Neural progenitor cell (in vitro differentiated cells): ENCODE data around the gene BAK1. TPM values are rescaled to one million over a fixed set of nuclear protein-coding genes. Genes with fewer than 3 reads are reported as not detected.
A peak's percentile ranks its signal among the peaks of the same experiment; 100 is the strongest.

Source experiments
- DNase-seq: peaks from one replicate; pipeline ENCODE4 v3.0.0-alpha.2; 2016; ENCODE audit warnings: low spot score
- H2AFZ ChIP-seq: fragments of 200-600 bp; sonication (generic); replicated peaks from 2 replicates; pipeline ENCODE4 v1.6.1; 2016; ENCODE audit warnings: antibody characterized with exemption
- H3F3A ChIP-seq: fragments of 200-600 bp; sonication (generic); 2 replicates; pipeline ENCODE4 v1.6.1; 2016; ENCODE audit warnings: antibody characterized with exemption, low read depth
- H3K27ac ChIP-seq: fragments of 200-600 bp; sonication (generic); 2 replicates; pipeline ENCODE4 v1.5.1; 2016; ENCODE audit warnings: mild to moderate bottlenecking
- H3K27me3 ChIP-seq: fragments of 200-600 bp; sonication (generic); 2 replicates; pipeline ENCODE4 v1.6.1; 2016; ENCODE audit warnings: mild to moderate bottlenecking, moderate library complexity
- H3K36me3 ChIP-seq: fragments of 200-600 bp; sonication (generic); 2 replicates; pipeline ENCODE4 v1.5.1; 2016
- H3K4me1 ChIP-seq: fragments of 200-600 bp; sonication (generic); 2 replicates; pipeline ENCODE4 v1.6.1; 2016; ENCODE audit warnings: mixed run types
- H3K4me2 ChIP-seq: fragments of 200-600 bp; sonication (generic); 2 replicates; pipeline ENCODE4 v1.6.1; 2016
- H3K4me3 ChIP-seq: fragments of 200-600 bp; sonication (generic); 2 replicates; pipeline ENCODE4 v1.5.1; 2016
- H3K79me2 ChIP-seq: fragments of 200-600 bp; sonication (generic); 2 replicates; pipeline ENCODE4 v1.6.1; 2016; ENCODE audit warnings: low read depth
- H3K9ac ChIP-seq: fragments of 200-600 bp; sonication (generic); 2 replicates; pipeline ENCODE4 v1.6.1; 2016
- H3K9me3 ChIP-seq: fragments of 200-600 bp; sonication (generic); 2 replicates; pipeline ENCODE4 v1.5.1; 2016; ENCODE audit warnings: low read depth
- H4K20me1 ChIP-seq: fragments of 200-600 bp; sonication (generic); 2 replicates; pipeline ENCODE4 v1.6.1; 2016; ENCODE audit warnings: low read depth
- H3K27ac Mint-ChIP-seq: 3 replicates; pipeline ENCODE4 v1.8.0; 2021; ENCODE audit warnings: mixed read lengths
- H3K27me3 Mint-ChIP-seq: 2 replicates; pipeline ENCODE4 v1.8.0; 2022; ENCODE audit warnings: low read depth, mild to moderate bottlenecking, inconsistent platforms, moderate library complexity, mixed read lengths; ENCODE audit not compliant: insufficient read depth
- H3K36me3 Mint-ChIP-seq: 3 replicates; pipeline ENCODE4 v1.8.0; 2021; ENCODE audit warnings: mixed read lengths
- H3K4me1 Mint-ChIP-seq: 3 replicates; pipeline ENCODE4 v1.8.0; 2021; ENCODE audit warnings: mixed read lengths
- H3K4me3 Mint-ChIP-seq: 3 replicates; pipeline ENCODE4 v1.8.0; 2021; ENCODE audit warnings: mild to moderate bottlenecking, moderate library complexity, mixed read lengths
- H3K9me3 Mint-ChIP-seq: 3 replicates; pipeline ENCODE4 v1.8.0; 2020; ENCODE audit warnings: mixed read lengths
- CTCF ChIP-seq: fragments of 200-600 bp; sonication (generic); IDR thresholded peaks from 2 replicates; pipeline ENCODE4 v1.5.1; 2017; ENCODE audit warnings: antibody characterized with exemption, mild to moderate bottlenecking
- EZH2 ChIP-seq: fragments of 200-600 bp; sonication (generic); IDR thresholded peaks from 2 replicates; pipeline ENCODE4 v1.6.1; 2017; ENCODE audit warnings: antibody characterized with exemption, mild to moderate bottlenecking, moderate library complexity
- EZH2phosphoT487 ChIP-seq: fragments of 200-600 bp; sonication (generic); IDR thresholded peaks from 2 replicates; pipeline ENCODE4 v1.6.1; 2017; ENCODE audit warnings: antibody characterized with exemption
- total RNA-seq: library from RNA; depleted of rRNA; stranded (reverse); fragments of >200 nt; gene quantifications from 2 replicates; pipeline ENCODE4 v1.2.3, GENCODE V29; 2015; ENCODE audit warnings: low replicate concordance

BAK1 gene
- total RNA-seq, 1 donor from 2014 or later: 13.9 TPM

DNA sequence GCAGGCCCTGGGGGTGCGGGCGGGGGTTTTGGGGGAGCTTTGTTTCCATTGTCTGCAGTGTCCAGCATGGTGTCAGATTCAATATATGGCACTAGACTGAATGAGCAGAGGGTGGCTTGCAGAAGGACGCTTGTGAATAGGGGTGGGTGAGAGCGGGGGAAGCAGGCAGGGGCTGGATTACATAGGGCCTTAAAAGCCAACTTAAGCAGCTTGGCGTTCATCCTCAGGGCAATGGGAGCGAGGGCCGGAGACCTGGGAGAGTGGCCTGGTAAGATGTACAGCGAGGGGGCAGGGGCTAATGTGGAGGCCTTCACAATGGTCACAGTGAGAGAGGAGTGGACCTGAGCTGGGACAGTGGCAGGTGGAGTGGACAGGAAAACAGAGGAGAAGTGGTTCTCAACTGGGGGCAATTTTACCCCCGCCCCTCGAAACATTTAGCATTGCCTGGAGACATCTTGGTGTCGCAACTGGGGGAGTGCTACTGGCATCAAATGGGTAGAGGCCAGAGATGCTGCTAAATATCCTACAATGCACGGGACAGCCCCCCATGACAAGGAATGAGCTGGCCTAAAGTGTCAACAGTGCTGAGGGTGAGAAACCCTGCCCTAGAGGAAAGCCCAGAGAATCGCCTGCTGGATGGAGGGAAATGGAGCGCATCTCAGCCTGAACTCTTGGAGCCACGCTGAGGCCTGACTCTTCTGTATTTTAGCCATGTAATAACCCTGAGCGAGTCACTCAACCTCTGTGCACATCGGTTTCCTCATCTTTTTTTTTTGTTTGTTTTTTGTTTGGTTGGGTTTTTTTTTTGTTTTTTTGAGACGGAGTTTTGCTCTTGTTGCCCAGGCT lies 15.1 kb upstream of the BAK1 start:
- Histone ChIP-seq H4K20me1 (no peaks in the 10 kb centered on the region), H3K27me3 (peaks cover 17% of the 10 kb centered on the region), H3F3A (peaks cover 5% of the 10 kb centered on the region), H3K4me2 (no peak overlapping the region), H3K4me3 (no peak overlapping the region), H3K79me2 (no peaks in the 10 kb centered on the region), H3K36me3 (no peaks in the 10 kb centered on the region), H3K27ac (no peak overlapping the region), H3K9me3 (no peaks in the 10 kb centered on the region), H3K9ac (no peak overlapping the region), H2AFZ (no peak overlapping the region), H3K4me1 (peaks cover 7% of the 10 kb centered on the region)
- no peaks in the 10 kb centered on the region for H3K36me3 Mint-ChIP-seq
- H3K27ac Mint-ChIP-seq: peak overlapping the region; percentile 57
- H3K4me3 Mint-ChIP-seq: peak overlapping the region; percentile 43
- DNase-seq: peak; percentile 37
- no peak for TF ChIP-seq EZH2
- no peak for TF ChIP-seq CTCF
- TF ChIP-seq EZH2phosphoT487: no peak
- peaks cover 9% of the 10 kb centered on the region for H3K27me3 Mint-ChIP-seq
- peaks cover 23% of the 10 kb centered on the region for H3K4me1 Mint-ChIP-seq
- H3K9me3 Mint-ChIP-seq: no peaks in the 10 kb centered on the region

- Histone ChIP-seq H3K9ac (no peak overlapping the region), H3K9me3 (no peaks in the 10 kb centered on the region), H3K27me3 (peaks cover 17% of the 10 kb centered on the region), H3K4me3 (peak overlapping the region; percentile 32), H3K4me1 (peaks cover 7% of the 10 kb centered on the region), H3K27ac (no peak overlapping the region), H2AFZ (peak overlapping the region; percentile 76), H3F3A (peaks cover 5% of the 10 kb centered on the region), H3K79me2 (no peaks in the 10 kb centered on the region), H4K20me1 (no peaks in the 10 kb centered on the region), H3K4me2 (peak overlapping the region; percentile 67), H3K36me3 (no peaks in the 10 kb centered on the region)
- no peaks in the 10 kb centered on the region for H3K36me3 Mint-ChIP-seq
- no peaks in the 10 kb centered on the region for H3K9me3 Mint-ChIP-seq
- DNase-seq: no peak
- H3K27me3 Mint-ChIP-seq: peaks cover 8% of the 10 kb centered on the region
- TF ChIP-seq EZH2 (no peak), CTCF (no peak), EZH2phosphoT487 (no peak)
- H3K27ac Mint-ChIP-seq: no peak overlapping the region
- peaks cover 19% of the 10 kb centered on the region for H3K4me1 Mint-ChIP-seq
- H3K4me3 Mint-ChIP-seq: peak overlapping the region; percentile 62
These were observed 13.3 kb upstream of the BAK1 start for GRCh38 chr6:33593414-33593727.

GRCh38 chr6:33592595-33593413 lies 12.7 kb upstream of the BAK1 start:
- no peaks in the 10 kb centered on the region for H3K9me3 Mint-ChIP-seq
- peaks cover 8% of the 10 kb centered on the region for H3K27me3 Mint-ChIP-seq
- Histone ChIP-seq H3K9me3 (no peaks in the 10 kb centered on the region), H3K79me2 (no peaks in the 10 kb centered on the region), H3F3A (peaks cover 5% of the 10 kb centered on the region), H3K4me1 (peaks cover 7% of the 10 kb centered on the region), H3K27me3 (peaks cover 17% of the 10 kb centered on the region), H4K20me1 (no peaks in the 10 kb centered on the region), H3K27ac (no peak overlapping the region), H3K36me3 (no peaks in the 10 kb centered on the region), H3K4me3 (peak overlapping the region; percentile 32), H3K4me2 (peak overlapping the region; percentile 67), H3K9ac (no peak overlapping the region), H2AFZ (peak overlapping the region; percentile 76)
- H3K4me1 Mint-ChIP-seq: peaks cover 19% of the 10 kb centered on the region
- H3K36me3 Mint-ChIP-seq: no peaks in the 10 kb centered on the region
- peak overlapping the region; percentile 75 for H3K27ac Mint-ChIP-seq
- no peak for TF ChIP-seq EZH2phosphoT487
- TF ChIP-seq EZH2: no peak
- no peak for TF ChIP-seq CTCF
- DNase-seq: peak; percentile 68
- H3K4me3 Mint-ChIP-seq: no peak overlapping the region
